C1 segment of cervical spinal cord (tissue), 14 donors: ENCODE measurements around the gene MDH2.
"Not testable (repeated sequence)": the region's sequence is repeated elsewhere in the genome, so short reads cannot be mapped to it uniquely, and the experiment has no call there.

Source experiments
- DNase-seq, 14 donors: peaks; one replicate each; lab custom pipeline; 2025; lab: John Stamatoyannopoulos, UW

The MDH2 gene

DNA sequence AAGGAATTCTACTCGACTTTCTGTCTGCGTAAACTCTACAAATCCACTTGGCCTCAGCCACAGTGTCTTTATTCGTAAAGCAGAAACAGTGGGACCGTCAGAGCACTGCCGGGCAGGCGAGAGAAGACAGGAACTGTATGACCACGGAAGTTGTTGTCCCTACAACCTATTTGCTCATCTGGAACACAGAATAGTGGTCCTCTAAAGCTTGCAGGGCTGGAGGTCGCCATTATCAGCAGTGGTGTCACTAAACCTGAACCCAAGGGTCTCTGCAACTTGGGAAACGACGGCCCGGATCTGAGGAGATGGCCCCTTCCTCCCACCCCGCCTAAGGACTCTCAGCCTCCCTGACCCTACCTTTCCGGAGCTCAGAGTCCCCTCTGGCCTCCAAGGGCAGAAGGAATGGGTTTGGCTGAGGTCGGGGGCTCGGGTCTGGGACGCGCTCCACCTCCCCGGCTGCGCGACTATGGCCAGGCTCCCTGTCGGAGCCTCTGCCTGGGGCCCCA, 548 bp upstream of the MDH2 start:
- DNase-seq = peak in 1 of 14 donors; percentile 47

DNA sequence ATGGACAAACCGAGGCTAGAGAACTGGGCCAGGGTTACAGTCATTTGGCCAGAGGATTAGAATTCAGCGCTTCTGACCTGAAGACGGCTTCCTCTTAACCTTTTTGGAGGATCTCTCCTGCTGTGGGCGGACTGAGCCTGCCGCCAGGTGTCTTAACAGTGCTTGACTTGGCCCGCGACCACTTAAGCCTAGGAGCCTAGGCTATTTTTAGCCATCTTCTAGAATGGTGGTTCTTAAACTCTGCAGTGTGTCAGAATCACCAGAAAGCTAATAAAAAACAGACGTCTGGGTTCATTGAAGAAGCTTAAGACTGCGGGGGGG, 722 bp downstream of the MDH2 start:
- peak in 1 of 14 donors; percentile 21 for DNase-seq

DNA sequence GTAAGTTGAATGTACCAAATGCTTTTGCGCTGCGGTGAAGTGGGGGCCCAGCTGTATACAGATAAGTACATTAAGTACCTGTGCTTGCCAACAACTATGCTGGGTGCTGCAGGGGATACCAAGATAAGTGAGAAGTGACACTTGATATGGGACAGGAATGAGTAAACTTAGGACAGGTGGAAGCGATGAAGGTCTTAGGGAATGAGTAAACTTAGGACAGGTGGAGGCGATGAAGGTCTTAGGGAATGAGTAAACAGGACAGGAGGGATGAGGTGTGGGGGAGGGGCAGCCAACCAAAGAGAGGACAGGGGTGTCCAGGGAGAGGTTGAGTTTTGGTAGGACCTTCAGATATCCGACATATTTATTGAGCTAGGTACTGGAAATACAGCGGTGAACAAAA, 1.4 kb downstream of the MDH2 start:
- no peak for DNase-seq

DNA sequence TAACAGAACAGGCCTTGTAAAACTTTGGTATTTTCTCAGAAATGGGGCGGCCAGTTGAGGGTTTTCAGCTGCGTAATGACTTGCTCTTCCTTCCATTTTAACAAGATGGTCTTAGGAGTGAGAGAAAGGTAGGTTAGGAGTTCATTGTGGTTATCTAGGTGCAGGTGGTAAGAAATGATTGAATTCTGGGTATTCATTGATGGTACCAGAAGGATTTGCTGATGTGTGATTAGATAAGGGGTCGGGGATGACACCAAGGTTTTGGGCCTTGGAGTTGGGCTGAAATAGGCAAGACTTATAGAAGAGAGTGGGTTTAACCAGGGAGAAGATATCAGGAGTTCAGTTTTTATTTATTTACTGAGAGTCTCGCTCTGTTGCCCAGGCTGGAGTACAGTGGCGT, 2.6 kb downstream of the MDH2 start:
- DNase-seq = no peak

DNA sequence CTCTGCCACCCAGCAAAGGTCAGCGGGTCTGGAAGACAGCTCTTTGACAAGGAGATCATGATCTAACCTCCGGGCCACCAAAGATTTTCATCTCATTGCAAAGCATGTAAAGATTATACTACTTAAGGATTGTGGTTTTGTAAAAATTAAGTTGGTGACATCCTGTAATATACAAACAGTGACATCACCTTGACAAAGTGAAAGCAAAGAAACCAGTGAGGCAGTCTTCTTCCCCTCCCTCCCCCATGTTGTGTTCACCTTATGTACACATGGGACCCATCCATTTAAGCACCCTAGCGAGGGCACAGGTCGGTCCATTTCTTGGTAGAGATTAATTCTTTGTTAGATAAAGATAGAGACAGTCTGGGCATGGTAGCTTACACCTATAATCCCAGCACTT, 3.9 kb downstream of the MDH2 start:
- no peak for DNase-seq

DNA sequence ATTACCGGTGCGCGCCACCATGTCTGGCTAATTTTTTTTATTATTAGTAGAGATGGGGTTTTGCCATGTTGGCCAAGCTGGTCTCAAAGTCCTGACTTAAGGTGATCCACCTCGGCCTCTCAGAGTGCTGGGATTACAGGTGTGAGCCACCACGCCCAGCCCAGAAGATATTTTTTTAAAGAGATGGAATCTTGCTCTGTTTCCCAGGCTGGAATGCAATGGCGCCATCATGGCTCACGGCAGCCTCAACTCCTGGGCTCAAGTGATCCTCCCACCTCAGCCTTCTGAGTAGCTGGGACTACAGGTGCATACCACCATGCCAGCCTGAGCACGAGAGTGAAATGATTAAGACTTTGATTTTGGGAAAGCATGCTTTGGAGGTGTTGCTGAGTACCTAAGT, 4.8 kb downstream of the MDH2 start:
- not testable (repeated sequence) for DNase-seq

DNA sequence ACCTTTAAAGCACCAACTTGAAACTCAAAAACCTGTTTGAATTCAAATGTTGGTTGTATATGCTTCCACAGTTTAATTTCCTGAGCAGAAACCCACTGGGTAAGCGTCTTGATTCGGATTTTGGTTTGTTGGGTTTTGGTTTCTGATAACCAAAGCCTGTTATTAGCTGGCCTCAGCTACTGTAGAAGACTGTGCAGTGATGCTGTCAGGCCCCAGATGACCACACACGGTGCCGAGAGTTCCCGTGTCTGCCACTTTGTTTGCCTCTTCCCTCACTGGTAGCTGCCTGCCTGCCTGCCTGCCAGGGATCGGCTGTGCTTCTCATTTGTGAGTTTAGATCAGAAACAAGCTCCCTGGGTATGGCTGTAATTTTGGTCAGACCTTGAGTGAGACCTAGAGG, 5.6 kb downstream of the MDH2 start:
- DNase-seq = no peak

DNA sequence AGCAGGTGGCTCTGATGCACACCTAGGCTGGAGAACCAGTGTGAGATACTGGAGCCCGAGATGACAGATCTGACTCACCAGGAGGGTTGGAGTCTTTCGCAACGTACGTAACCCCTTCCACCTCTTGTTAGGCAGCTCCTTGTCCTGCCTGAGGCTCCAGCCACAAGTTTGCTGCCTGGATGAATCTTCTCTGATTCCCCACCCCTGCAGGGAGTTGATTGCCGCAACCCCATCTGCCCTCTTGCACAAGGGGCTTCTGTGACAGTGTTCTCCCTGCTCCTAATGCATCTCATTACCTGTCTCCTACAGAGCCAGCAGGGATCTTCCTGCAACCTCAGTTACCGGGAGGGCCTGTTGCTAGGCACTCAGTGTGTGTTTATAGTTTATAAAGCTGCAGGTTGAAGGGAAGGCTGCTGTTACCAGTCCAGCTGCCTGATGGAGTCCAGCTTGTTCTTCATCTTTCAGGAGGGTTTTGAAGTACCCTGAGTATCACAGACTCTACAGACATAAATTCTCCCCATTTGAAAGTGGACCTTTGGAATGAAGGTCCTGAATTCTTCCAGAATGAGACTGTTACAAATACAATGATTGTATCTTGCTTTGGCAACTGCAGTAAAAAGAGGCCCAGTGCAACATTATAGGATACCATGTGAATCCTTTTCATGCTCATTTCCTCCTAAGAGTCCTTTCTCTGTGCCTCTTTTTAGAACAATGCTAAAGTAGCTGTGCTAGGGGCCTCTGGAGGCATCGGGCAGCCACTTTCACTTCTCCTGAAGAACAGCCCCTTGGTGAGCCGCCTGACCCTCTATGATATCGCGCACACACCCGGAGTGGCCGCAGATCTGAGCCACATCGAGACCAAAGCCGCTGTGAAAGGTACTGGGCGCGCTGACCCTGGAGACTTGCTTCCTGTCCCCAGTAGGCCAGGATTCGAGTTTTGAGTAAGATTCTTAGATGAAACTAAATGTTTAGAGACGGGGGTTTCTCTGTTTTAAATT, 6.5 kb downstream of the MDH2 start:
- peak in 4 of 14 donors; percentile 6 to 25 (median 18) for DNase-seq

DNA sequence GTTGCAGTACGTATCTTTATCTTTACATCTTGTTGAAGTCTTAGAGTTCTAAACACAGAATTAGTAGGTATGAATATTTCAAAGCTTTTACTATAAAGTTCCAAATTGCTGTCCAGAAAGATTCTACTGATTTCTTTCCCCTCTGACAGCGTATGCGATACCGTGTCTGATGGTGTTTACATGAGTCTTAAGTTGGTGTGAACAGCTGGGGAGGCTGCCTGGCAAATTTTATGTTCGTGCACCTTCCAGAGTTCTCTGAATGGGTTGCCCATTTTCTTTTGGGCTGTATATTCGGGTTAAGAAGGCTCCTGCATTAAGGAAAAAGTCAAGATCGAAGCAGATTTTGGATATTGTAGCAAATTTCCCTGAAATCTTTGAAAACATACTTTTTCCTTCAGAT, 8.3 kb downstream of the MDH2 start:
- DNase-seq = no peak

DNA sequence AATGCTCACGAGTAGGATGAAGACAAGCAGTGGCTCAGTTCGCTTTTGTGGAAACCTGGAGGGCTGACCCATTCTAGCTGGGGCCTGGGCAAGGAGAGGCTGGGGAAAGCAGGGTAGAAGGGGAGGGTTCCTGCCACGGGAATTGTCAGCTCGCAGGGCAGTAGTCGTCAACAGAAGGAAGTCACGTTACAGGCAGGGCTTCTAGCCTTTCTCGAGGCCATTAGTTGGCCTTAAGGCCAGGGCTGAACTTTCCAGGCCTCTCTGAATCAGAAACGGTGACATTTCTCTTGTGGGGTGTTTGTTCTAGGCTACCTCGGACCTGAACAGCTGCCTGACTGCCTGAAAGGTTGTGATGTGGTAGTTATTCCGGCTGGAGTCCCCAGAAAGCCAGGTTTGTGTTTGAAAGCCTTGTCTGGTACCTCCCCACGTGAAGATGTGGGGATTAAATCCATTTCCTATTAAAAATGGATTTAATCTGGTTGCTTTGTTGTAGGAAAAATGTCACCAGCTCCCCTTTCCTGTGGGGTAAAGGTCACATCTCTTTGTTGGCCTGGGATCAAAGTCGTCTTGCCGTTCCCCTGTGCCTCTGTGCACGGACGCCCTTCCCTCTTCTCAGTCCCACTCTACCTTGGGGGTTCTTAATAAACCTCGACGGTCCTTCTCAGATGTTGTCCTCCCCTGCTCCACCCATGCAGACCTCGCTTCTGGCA, 9.4 kb downstream of the MDH2 start:
- DNase-seq = no peak

DNA sequence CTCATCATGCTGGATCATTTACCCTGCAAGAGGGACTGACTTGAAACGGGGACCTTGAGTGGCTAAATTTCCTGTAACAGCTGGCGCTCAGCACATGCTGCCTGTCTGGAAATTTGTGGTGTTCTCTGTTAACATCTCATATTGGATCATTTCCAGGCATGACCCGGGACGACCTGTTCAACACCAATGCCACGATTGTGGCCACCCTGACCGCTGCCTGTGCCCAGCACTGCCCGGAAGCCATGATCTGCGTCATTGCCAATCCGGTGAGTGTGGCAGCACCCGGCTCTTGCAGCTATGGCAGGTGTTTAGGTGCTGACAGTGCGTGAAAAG, 9.9 kb downstream of the MDH2 start:
- DNase-seq = no peak

DNA sequence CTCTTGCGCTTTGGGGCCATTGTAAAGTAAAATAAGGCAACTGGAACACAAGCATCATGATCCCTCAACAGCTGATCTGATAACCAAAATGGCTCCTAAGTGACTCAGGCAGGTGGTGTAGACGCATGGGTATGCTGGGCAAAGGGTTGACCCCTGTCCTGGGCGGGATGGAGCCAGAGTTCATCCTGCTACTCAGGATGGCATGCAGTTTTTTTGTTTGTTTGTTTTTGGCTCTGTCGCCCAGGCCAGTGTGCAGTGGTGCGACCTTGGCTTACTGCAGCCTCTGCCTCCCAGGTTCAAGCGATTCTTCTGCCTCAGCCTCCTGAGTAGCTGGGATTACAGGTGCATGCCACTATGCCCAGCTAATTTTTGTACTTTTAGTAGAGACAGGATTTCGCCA, 10.8 kb downstream of the MDH2 start:
- DNase-seq = not testable (repeated sequence)

DNA sequence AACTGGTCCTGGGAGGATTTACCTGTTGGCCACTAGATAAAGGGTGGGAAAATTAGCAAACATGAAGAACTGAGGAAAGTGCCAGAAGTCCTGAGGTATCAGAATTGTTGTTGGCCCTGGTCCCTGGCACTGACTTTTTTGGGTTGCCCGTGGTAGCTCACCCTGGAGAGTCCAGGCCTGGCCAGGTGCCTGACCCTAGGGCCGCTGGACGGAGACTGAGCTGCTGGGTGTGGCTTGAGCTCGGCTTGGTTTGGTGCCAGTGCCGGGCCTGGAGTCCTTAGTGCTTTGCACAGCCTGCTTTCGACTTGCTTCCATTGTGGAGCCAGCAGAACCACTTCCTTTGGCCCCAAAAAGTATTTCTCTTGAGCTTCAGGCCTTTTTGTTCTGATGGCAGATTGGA, 12.9 kb downstream of the MDH2 start:
- DNase-seq = no peak

DNA sequence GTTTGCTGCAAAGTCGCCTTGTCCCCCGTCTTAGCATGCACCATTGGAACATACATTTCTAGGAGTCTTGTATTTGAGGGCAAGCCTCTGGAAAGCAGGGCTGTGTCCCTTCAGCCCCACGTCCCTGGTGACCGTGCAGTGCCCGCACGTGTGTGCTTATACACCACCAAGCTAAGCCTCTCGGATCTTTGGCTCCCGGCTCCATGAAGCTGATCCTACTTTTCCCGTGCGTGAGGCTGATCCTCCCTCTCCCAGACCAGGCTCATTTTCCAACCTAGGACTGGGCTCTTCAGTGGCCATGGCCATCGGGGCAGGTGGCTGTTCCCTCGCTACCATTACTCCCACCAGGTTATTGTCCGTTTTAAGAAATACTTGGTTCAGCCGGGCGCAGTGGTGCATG, 14.3 kb downstream of the MDH2 start:
- no peak for DNase-seq

DNA sequence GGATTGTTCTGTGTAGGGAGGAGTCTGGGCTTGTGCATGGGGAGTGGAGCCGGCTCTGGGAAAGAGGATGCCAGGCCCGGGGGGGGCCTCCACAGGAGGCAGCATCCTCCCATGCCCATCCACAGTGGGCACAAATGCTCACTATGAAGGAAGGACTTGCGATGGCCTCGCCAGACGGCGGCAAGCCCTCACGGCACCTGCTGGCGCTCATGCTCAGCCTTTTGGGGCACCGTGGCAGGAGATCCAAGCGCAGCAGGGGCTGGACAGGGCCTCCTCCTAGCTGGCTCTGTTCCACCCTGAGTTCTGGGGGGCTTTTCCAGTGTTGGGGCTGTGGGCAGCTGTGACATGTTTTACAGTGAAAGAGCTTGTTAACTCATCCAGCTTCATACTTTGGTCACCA, 15.2 kb downstream of the MDH2 start:
- no peak for DNase-seq

DNA sequence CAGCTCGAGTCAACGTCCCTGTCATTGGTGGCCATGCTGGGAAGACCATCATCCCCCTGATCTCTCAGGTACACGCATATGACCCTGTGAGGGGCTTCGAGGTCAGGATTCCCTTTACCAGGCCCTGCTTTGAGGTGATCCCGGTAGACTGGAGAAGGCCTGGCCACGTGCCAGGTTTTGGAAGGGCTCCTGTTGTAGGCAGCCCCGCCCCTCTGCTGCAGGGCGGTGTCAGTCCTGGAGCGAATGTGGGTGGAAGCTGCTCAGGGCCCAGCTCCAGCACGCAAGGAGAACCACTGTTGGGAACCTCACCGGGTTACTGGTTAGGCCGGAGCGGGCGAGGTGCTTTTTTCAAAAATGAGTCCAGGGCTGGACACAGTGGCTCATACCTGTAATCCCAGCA, 15.6 kb downstream of the MDH2 start:
- DNase-seq = no peak

DNA sequence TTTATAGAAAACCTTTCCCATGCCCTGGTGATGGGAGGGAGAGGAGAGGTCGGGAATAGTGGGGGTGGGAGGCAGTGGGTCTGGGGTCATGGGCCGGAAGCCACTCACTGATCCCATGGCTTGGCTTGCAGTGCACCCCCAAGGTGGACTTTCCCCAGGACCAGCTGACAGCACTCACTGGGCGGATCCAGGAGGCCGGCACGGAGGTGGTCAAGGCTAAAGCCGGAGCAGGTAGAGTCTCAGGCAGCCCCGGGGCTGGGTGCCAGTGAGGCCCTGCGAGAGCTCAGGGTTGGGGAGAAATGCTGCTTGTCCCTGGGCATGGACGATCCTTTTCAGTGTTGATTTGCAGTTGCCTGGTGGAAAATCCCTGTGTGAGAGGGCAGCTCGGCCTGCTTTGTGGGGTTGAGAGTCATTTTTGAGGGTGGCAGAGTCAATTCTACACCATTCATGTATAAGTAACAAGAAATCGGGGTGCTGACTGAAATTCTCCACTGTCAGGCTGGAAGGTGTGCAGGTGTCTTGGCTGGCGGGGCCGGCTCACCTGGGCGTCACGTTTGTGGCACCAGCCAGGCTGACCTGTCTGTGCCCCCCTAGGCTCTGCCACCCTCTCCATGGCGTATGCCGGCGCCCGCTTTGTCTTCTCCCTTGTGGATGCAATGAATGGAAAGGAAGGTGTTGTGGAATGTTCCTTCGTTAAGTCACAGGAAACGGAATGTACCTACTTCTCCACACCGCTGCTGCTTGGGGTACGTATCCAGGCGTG, 16.5 kb downstream of the MDH2 start:
- DNase-seq = no peak

DNA sequence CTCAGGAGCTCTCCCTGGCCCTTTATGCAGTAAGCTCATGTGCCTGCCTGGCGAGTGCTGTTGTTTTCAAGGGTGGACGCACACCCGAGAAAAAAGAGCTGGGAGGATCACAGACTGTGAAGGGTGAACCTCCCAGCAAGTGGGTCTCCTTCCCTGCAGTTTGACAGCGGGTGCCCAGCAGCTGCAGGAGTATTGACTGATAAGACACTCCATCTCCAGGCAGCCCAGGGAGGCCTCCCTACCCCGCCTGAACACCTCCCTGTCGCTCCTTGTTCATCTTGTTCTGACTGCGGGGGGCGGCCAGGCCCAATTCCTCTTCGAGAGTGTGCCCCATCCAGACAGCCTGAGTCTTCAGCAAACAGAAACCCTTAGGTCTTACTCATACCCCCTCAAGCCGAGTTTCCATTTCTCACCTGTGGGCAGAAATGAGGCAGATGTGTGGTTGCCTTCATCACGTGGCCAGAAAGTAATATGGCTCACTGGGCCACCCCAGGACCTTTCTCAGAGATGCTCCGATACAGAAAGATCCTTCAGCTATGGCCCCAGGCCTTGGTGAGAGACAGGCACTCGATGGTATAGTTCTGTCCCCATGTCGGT, 17.2 kb downstream of the MDH2 start:
- no peak for DNase-seq

DNA sequence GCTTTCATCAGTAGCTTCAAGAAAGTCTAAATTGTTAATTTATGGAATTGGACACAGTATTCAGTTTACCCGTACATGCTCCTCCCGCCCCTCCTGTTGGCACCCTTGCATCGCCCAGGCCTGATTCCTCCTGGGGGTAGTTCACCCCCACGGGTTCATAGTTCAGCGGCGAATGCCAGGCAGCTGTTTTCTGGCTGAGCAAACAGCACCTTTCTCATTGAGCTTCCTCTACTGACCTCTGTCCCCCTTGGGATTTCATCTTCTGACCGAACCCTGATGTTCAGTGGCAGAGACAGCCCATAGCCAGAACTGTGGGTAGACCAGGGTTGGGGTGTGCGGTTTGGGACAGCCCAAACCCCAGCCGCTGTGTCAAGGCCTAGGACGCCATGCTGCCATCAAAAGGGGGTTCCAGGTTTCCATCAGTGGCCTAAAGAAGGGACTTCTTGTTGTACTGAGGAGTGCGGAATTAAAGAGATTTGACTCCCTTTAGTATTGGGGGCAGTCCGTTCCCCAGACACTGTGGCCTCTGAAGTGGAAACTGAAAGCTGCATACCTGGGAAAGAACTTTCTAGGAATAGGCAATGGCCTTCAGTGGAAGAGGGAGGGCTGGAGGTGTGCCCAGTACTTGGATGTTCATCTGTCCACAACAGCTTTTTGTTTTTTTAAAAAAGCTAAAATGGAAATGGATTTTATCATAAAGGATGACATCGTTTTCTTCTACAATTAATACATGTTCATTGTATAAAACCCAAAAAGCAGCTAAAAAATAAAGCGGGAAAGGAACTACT, 19.0 kb downstream of the MDH2 start:
- no peak for DNase-seq

DNA sequence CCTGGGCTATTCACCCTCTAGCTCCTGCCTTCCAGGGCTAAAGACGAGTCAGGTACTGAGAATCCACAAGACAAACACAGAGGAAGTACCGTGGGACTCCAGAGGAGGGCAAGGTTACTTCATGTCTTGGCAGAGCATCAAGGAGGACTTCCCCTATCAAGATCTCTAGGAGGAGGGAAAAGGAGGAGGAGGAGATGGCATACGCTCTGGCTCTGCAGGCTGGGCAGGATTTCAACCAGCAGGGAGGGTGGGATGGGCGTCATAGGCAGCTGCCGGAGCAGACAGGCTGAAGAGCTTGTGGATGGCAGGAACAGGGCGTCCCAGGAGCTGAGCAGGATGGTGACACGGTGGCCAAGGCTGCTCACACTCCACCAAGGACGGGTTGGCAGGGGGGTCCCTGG, 21.3 kb downstream of the MDH2 start:
- peak in 4 of 14 donors; percentile 5 to 51 (median 15) for DNase-seq
